ENCODE data around the gene FKBP2.

The FKBP2 gene

DNA sequence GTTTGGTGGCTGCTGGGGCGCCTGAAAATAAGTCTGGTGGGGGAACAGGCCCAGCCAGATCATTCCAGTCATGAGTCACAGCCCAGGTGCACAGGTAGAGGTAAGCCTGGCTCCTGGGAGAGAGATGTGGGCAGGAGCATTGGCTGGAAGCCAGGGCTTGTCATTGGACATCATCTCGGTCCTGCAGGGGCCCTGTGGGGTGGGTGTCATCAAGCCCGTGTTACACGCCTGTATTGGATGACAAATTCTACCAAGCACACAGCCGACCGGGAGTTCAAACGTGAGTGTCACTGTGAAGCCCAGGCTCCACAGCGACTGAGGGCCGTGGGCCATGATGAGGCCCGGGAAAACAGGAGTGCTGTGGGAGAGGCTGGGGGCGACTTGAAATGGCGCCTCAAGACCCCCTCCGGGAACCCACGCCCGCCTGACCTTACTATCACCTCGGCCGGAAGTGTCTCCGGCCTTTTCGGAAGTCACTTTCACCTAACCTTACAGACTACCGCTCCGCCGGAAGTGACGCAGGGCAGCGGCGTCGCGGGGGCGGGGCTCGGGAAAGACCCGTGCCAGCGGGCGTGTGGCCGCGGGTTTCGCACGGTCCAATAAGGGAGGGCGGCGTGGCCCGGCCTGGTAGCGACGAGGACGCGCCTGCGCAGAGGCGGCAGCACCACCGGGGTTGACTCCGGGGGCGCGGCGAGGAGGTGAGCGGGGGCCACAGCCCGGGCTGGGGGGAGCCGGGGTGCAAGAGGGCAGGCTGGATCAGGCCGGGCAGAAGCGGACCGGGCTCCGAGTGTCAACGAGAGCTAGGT lies at the start of gene FKBP2:
TSS of gene FKBP2 (plus strand) at position 661 of the 806 bp plus-strand sequence. CDS start 1,293 bp downstream, outside the sequence.
- H3K4me3 ChIP-seq (ENCODE audit: low read depth, low read length), result peak within 1 kb of the TSS; percentile 96
- TF ChIP-seq, protein P1, sequence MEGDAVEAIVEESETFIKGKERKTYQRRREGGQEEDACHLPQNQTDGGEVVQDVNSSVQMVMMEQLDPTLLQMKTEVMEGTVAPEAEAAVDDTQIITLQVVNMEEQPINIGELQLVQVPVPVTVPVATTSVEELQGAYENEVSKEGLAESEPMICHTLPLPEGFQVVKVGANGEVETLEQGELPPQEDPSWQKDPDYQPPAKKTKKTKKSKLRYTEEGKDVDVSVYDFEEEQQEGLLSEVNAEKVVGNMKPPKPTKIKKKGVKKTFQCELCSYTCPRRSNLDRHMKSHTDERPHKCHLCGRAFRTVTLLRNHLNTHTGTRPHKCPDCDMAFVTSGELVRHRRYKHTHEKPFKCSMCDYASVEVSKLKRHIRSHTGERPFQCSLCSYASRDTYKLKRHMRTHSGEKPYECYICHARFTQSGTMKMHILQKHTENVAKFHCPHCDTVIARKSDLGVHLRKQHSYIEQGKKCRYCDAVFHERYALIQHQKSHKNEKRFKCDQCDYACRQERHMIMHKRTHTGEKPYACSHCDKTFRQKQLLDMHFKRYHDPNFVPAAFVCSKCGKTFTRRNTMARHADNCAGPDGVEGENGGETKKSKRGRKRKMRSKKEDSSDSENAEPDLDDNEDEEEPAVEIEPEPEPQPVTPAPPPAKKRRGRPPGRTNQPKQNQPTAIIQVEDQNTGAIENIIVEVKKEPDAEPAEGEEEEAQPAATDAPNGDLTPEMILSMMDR (IDR thresholded peaks at IDR 0.05; ENCODE audit: control insufficient read depth, extremely low read depth, insufficient read depth), result no peak
- peak; percentile 86 for DNase-seq (ENCODE audit: low read depth)

DNA sequence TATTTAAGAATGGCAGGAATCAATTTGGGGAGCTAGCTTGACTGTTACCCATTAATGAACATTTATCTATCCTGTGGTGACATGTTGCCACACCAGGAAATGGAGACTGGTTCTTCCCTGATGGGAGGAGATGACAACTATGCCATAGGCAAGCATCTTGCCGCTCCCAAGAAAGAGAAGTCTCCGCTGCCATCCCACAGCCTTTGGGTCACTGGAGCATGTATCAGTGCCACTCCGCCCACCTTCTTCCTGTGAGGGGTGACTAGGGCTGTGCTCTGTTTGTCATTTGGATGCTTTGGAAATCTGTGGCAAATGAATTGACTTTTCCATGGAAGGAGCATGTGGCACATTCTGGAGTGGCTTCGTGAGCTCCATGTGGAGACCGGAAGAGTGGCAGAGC lies 48.5 kb upstream of the FKBP2 start:
- TF ChIP-seq, protein P1 (IDR thresholded peaks at IDR 0.05; ENCODE audit: control insufficient read depth, extremely low read depth, insufficient read depth), result no peak
- DNase-seq (ENCODE audit: low read depth), result no peak
- no peak overlapping the region for H3K4me3 ChIP-seq (ENCODE audit: low read depth, low read length)

DNA sequence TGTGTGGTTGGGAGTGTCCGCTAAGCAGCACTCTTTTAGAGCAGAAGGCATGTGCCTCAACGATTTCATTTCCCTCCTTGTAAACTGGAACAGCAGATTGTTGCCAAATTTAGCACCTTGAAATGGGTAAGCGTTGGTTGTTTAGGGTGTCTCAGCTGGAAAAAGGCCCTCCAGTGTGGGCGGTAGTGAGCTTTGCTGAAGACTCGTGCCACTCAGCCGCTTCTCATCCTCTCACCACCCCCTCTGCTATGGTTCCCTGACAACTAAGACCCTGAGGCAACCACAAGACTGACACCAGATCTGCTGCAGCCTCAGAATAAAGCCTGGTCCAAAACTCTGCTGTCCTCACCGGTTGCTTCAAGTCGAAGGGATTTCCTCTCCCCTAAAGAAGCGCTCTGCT lies 44.3 kb upstream of the FKBP2 start:
- no peak for DNase-seq (ENCODE audit: low read depth)
- TF ChIP-seq, protein P1 (IDR thresholded peaks at IDR 0.05; ENCODE audit: control insufficient read depth, extremely low read depth, insufficient read depth), result no peak
- H3K4me3 ChIP-seq (ENCODE audit: low read depth, low read length), result no peak overlapping the region

DNA sequence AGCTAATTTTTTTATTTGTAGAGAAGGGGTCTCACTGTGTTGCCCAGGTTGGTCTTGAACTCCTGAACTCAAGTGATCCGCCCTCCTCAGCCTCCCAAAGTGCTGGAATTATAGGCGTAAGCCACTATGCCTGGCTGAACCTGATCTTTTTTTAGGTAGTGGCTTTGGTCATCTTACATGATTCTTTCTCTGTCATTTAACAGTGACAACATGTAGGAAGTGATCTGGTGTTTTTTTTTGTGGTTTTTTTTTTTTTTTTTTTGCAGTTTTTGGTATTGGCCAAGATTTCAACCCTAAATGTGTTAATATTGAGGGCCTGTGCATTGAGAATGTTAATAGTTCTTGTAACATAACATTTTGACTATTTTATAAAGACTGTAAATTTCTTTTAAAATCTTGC lies 42.4 kb upstream of the FKBP2 start:
- TF ChIP-seq, protein P1 (IDR thresholded peaks at IDR 0.05; ENCODE audit: control insufficient read depth, extremely low read depth, insufficient read depth), result no peak
- no peak for DNase-seq (ENCODE audit: low read depth)
- H3K4me3 ChIP-seq (ENCODE audit: low read depth, low read length), result no peak overlapping the region

DNA sequence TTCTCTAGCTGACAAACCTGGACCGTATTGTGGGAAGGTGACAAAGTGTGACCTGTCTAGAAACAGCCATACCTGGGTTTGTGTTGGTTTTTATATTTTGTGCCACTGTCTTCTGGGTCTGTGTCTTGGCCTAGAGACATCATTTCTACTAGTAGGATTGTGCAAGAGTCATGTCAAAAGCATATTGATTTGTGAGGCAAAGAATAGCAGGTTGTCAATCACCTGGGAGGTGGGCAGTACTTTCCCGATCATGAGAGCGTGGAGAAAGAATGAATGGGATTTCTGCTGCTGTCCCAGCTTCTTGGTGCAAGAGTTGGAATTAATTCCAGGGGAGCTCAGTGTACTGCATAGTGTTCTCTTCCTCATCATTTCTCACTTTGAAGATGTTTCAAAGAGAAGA lies 39.4 kb upstream of the FKBP2 start:
- no peak for DNase-seq (ENCODE audit: low read depth)
- no peak overlapping the region for H3K4me3 ChIP-seq (ENCODE audit: low read depth, low read length)
- TF ChIP-seq, protein P1 (IDR thresholded peaks at IDR 0.05; ENCODE audit: control insufficient read depth, extremely low read depth, insufficient read depth), result no peak

DNA sequence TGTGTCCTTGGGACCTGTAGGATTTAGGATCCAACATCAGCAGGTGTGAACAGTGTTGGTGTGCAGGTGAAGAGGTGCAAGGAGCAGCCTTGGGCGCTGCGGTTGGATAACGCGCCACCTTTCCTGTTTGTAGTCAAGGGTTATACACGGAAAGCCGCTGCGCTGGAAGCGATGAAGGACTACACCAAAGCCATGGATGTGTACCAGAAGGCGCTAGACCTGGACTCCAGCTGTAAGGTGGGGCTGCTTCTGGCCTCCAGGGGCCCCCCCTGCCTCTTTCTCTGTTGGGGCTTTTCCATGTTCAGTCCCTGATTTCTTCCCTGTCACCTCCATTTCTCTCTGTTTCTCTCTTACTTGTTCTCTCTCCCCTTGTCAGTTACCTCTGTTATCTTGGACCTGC lies 37.9 kb upstream of the FKBP2 start:
- no peak for DNase-seq (ENCODE audit: low read depth)
- no peak overlapping the region for H3K4me3 ChIP-seq (ENCODE audit: low read depth, low read length)
- TF ChIP-seq, protein P1 (IDR thresholded peaks at IDR 0.05; ENCODE audit: control insufficient read depth, extremely low read depth, insufficient read depth), result no peak
